Lower leg skin (tissue), 4 donors: ENCODE data around the gene ZNF681. TPM values are rescaled to one million over a fixed set of nuclear protein-coding genes. Genes with fewer than 3 reads are reported as not detected.
"Not testable (repeated sequence)": the region's sequence is repeated elsewhere in the genome, so short reads cannot be mapped to it uniquely, and the experiment has no call there.

Experiments used
- DNase-seq, 2 donors: peaks; one replicate each; pipeline ENCODE4 v3.0.0-alpha.2; 2019; ENCODE audit warnings: low spot score in 2 of 2
- H3K4me3 ChIP-seq: fragments of 200-600 bp; sonication (generic); 2 replicates; pipeline ENCODE4 v1.5.1; 2017; ENCODE audit warnings: mild to moderate bottlenecking, low read depth; ENCODE audit not compliant: poor library complexity, severe bottlenecking
- POLR2A ChIP-seq, 2 donors: fragments of 450-650 bp; IDR thresholded peaks; one replicate each; pipeline ENCODE4 v1.6.1; 2016 to 2017; ENCODE audit warnings: antibody characterized with exemption in 2 of 2, mild to moderate bottlenecking in 1 of 2, moderate library complexity in 1 of 2
- WGBS, 2 donors: methylation state at CpG; one replicate each; pipeline ENCODE4 v1.1.5; 2018; 5-methylcytosine and 5-hydroxymethylcytosine counted together
- intact Hi-C: fragments of 100-400 bp; cut with DNase I; formaldehyde crosslinking; loops from one replicate; pipeline ENCODE4 v1.15.0; 2023; ENCODE audit warnings: low total_unique reads
- total RNA-seq, 4 donors: library from RNA; depleted of rRNA; stranded (reverse); fragments of >200 nt; gene quantifications; one replicate each; pipeline ENCODE4 v1.1.0, GENCODE V29; 2016
- TF ChIP-seq, protein P1 (sequence below), 3 donors: fragments of 450-650 bp; IDR thresholded peaks; one replicate each; pipeline ENCODE4 v1.5.1; 2016; ENCODE audit warnings: antibody characterized with exemption in 3 of 3, mild to moderate bottlenecking in 3 of 3, moderate library complexity in 2 of 3

The ZNF681 gene
- total RNA-seq, 4 donors from 2014 or later: 1.5 to 3.3 (median 2.7) TPM

DNA sequence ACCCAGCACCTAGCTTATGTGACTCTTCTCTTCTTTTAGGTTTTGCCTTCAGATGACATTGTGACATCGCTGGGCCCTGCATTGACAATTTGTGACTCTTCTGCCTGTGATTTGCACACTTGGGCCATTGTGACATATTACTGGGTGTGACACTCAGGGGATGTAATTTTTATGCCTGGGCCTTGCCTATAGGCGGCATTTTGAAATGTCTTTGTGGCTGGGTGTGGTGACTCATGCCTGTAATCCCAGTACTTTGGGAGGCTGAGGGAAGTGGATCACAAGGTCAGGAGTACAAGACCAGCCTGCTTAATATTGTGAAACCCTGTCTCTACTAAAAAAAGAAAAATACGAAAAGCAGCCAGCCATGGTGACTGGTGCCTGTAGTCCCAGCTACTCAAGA lies 28.4 kb upstream of the ZNF681 start:
- no peak overlapping the region for H3K4me3 ChIP-seq
- TF ChIP-seq POLR2A (IDR thresholded peaks at IDR 0.05): no peak
- TF ChIP-seq, protein P1, sequence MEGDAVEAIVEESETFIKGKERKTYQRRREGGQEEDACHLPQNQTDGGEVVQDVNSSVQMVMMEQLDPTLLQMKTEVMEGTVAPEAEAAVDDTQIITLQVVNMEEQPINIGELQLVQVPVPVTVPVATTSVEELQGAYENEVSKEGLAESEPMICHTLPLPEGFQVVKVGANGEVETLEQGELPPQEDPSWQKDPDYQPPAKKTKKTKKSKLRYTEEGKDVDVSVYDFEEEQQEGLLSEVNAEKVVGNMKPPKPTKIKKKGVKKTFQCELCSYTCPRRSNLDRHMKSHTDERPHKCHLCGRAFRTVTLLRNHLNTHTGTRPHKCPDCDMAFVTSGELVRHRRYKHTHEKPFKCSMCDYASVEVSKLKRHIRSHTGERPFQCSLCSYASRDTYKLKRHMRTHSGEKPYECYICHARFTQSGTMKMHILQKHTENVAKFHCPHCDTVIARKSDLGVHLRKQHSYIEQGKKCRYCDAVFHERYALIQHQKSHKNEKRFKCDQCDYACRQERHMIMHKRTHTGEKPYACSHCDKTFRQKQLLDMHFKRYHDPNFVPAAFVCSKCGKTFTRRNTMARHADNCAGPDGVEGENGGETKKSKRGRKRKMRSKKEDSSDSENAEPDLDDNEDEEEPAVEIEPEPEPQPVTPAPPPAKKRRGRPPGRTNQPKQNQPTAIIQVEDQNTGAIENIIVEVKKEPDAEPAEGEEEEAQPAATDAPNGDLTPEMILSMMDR (IDR thresholded peaks at IDR 0.05): no peak
- DNase-seq: no peak
- 81 to 82% methylated on average over 3 of the region's 3 CpGs for WGBS, 2 donors
- intact Hi-C loops: no loop called here

DNA sequence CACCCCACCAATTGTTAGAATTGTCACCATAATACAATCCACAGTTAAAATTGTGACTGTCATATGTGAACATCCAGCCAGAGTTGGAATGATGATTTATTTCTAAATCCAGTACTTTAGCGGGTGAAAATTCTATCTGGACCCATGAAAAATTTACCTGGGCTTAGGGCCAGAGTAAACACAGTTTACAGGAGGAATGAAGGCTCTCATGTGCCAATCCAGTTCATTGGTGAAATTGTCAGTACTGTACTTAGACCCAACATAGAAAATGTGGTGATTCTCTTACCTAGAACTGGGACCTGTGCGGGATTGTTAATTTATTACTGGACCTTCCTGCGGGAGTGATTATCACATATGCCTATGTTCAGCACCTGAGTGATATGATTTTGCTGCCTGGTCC lies 27.3 kb upstream of the ZNF681 start:
- H3K4me3 ChIP-seq: no peak overlapping the region
- no peak for DNase-seq
- intact Hi-C loops: no loop called here
- TF ChIP-seq POLR2A (IDR thresholded peaks at IDR 0.05): no peak
- 71 to 84% methylated on average over 3 of the region's 3 CpGs for WGBS, 2 donors

DNA sequence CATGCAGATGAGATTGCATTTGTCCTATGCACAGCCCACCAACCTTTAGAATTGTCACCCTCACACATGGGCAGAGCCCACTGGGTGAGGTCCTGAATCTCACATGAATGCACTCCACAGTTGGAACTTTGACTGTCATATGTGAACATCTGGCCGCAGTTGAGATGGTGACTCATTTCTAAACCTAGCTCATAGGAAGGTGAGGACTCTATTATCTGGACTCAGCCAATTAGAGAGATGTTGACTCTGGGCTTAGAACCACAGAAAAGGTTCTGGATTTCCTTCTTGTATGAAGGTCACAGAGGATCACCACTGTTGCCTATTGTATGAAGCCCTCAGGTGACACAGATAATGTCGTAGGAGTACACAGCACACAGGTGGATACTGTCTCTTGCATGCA lies 25.6 kb upstream of the ZNF681 start:
- intact Hi-C loops: no loop called here
- H3K4me3 ChIP-seq: no peak overlapping the region
- TF ChIP-seq POLR2A (IDR thresholded peaks at IDR 0.05): no peak
- TF ChIP-seq, protein P1 (IDR thresholded peaks at IDR 0.05): no peak
- WGBS, 2 donors: 33 to 46% methylated on average over 2 of the region's 2 CpGs
- DNase-seq: peak in 1 of 2 donors; percentile 32

DNA sequence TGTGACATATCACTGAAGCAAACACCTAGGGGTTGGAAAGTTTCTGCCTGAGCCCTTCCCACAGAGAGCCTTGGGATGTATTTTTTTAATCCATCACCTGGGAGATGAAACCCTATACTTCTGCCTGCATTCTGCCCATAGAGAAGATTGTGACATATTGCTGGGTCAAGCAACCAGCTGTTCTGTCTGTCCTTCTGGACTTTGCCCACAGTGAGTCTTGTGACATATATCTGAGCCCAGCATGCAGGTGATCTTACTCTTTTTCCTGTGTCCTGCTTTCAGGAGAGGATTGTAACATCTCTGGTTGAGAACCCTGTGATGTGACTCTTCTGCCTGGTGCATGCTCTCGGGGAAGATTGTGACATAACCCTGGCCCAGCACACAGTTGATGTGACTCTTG lies 24.9 kb upstream of the ZNF681 start:
- intact Hi-C loops: no loop called here
- DNase-seq: peak in 1 of 2 donors; percentile 29
- no peak for TF ChIP-seq POLR2A (IDR thresholded peaks at IDR 0.05)
- TF ChIP-seq, protein P1 (IDR thresholded peaks at IDR 0.05): no peak
- WGBS, 2 donors: 0% methylated on average over 1 of the region's 1 CpG
- no peak overlapping the region for H3K4me3 ChIP-seq

DNA sequence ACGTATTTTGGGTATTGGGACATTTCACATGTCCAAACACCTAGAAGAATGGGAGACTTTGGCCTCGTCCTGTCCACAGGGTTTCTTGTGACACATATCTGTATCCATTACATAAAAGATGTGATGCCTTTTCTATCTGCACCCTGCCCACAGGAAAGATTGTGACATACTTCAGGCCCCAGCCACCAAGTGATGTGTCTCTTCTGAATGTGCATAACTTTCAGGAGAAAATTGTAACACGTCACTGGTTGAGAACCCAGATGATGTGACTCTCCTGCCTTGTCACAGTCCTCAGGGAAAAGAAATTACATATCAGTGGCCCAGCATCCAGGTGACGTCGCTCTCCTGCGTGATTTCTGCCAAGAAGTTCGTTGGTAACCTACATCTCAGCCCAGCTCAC lies 21.0 kb upstream of the ZNF681 start:
- DNase-seq: no peak
- no peak overlapping the region for H3K4me3 ChIP-seq
- TF ChIP-seq, protein P1 (IDR thresholded peaks at IDR 0.05): no peak
- no peak for TF ChIP-seq POLR2A (IDR thresholded peaks at IDR 0.05)
- 90 to 95% methylated on average over 7 of the region's 7 CpGs for WGBS, 2 donors
- intact Hi-C loops: loop anchor here (10.0 kb wide), 1 partner anchor 285 kb away; no protein-coding TSS in a partner anchor

DNA sequence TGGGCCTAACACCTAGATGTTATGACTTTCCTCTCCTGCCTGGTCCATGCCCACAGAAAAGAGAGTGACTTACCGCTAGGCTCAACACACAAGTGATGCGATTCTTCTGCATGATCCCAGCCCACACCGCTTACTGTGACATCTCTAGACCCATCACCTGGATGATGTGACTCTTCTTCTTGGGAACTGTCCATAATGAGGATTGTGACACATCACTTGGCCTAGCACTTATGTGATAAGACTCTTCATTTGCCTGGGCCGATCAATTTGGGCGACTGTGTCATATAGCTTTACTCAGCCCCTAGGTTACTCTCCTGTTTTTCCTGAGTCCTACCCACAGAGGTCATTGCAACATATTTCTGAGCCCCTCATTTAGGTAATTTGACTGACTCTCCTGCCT lies 19.9 kb upstream of the ZNF681 start:
- 92 to 99% methylated on average over 5 of the region's 5 CpGs for WGBS, 2 donors
- TF ChIP-seq, protein P1 (IDR thresholded peaks at IDR 0.05): no peak
- TF ChIP-seq POLR2A (IDR thresholded peaks at IDR 0.05): no peak
- intact Hi-C loops: loop anchor here (10.0 kb wide), 1 partner anchor 286 kb away; no protein-coding TSS in a partner anchor
- DNase-seq: peak in 1 of 2 donors; percentile 23
- no peak overlapping the region for H3K4me3 ChIP-seq

DNA sequence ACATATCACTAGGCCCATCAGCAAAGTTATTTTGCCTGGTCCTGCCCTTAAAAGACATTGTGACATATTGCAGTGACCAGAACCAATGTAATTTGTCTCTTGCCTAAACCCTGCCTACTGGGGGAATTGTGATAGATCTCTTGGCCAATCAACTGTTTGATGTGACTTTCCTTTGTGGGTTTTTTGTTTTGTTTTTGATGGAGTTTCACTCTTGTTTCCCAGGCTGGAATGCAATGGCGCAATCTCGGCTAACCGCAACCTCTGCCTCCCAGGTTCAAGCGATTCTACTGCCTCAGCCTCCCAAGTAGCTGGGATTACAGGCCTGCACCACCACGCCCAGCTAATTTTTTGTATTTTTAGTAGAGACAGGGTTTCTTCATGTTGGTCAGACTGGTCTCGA lies 19.3 kb upstream of the ZNF681 start:
- WGBS, 2 donors: 90 to 97% methylated on average over 6 of the region's 6 CpGs
- H3K4me3 ChIP-seq: not testable (repeated sequence)
- peak in 1 of 2 donors; percentile 26 for DNase-seq
- intact Hi-C loops: loop anchor here (10.0 kb wide), 1 partner anchor 287 kb away; no protein-coding TSS in a partner anchor
